Pons (tissue), 1 donor: ENCODE measurements around the gene PRSS27.
"Not testable (repeated sequence)": the region's sequence is repeated elsewhere in the genome, so short reads cannot be mapped to it uniquely, and the experiment has no call there.

ENCODE experiments used
- DNase-seq: peaks from one replicate; pipeline ENCODE4 v3.0.0-alpha.2; 2016; ENCODE audit warnings: low spot score

The PRSS27 gene

GRCh38 chr16:2708290-2708639 is 11.8 kb downstream of the PRSS27 start:
- DNase-seq: no peak

DNA sequence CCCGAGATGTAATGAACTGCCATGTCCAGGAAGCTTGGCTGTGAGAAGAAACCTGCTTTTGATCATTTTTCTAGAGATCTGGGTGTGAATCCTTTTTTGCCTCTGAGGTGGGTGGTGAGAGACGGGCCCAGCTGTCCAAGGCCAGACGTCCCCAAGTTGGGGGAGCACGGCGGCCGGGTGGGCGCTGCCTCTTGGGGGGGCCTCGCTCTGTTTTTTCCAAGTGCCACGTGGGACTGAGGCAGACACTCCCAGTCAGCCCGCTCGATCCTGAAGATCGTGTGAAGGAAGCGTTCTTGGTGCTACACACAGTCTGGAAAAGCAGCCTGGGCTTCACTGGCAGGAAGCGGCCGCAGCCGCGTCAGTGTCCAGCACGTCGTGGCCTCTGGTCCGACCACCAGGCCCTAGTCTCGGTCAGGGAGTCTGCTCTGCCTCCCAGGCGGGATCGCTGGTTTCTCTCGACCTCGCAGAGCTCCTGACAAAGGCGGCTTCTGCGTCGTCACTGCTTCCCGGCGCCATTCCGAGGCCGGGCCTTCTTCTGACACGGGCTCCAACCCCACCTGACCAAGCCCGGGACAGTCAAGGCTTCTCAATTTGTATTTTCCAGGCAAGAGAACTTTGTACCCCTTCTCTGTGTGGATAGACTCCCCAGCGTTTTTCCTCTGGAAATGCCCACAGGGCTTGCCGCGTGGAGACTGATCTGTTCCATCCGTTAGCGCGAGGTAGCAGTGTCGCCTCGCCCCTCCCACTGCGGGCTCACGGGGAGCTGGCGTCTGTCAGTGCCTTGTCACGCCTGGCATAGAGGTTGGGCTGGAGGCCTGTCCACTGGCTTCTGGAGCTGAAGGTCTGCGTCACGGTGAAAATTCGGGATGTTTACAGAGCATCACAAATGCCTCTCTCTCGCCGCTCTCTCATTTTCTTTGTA is 12.4 kb downstream of the PRSS27 start:
- no peak for DNase-seq

DNA sequence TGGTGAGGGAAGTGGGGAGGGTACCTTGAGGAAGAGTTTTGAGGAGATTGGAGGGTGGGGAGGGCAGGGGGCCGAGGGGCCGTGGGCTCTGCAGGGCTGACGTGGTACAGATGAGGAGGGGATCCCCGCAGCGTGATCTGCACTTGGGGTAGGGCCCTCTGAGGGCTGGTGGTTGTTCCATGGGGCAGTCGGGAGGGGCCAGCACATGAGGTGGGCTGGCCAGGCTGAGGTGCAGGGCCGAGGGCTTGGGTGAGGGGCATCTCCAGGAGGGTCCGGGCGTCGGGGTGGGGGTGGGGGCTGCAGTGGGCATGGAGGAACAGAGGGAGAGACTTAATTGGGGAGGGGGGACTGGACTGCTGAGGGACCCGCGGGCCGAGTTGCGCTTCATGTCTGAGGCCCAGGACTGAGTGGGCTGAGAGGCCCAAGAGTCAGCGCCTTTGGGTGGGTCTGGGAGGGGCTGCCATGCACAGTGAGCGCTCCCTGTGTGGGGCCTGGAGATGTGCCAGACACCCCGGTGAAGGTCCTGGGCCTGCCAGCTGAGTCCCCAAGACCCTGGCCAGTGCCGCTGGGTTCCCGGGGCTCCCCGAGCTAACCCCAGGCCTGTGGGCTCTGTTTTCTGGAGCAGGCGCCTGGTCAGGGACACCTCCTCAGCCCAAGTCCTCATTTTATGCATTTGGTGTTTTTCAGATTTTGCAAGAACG is 13.3 kb downstream of the PRSS27 start:
- no peak for DNase-seq

DNA sequence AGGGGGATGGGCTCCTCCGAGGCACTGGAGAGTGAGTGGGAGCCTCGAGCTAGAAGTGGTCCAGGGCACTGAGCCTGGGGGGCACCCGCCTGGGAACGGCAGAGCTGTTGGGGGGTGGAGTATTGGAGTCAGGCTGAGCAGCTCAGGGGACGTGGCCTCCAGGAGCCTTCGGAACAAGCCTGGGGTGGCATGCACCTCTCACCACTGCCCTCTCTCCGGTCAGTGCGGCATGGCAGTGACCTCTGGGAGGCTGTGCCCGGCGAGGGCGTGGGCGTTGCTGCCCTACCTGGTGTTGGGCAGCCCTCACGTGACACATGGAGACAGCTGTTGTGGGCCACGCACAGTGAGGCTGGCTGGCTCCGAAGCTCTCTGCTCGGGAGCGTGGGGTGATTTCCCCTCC is 13.9 kb downstream of the PRSS27 start:
- DNase-seq: no peak

- no peak for DNase-seq
Measured at GRCh38 chr16:2705351-2705750, 14.7 kb downstream of the PRSS27 start.

- DNase-seq: no peak
Measured at GRCh38 chr16:2704983-2705275, 15.1 kb downstream of the PRSS27 start.

DNA sequence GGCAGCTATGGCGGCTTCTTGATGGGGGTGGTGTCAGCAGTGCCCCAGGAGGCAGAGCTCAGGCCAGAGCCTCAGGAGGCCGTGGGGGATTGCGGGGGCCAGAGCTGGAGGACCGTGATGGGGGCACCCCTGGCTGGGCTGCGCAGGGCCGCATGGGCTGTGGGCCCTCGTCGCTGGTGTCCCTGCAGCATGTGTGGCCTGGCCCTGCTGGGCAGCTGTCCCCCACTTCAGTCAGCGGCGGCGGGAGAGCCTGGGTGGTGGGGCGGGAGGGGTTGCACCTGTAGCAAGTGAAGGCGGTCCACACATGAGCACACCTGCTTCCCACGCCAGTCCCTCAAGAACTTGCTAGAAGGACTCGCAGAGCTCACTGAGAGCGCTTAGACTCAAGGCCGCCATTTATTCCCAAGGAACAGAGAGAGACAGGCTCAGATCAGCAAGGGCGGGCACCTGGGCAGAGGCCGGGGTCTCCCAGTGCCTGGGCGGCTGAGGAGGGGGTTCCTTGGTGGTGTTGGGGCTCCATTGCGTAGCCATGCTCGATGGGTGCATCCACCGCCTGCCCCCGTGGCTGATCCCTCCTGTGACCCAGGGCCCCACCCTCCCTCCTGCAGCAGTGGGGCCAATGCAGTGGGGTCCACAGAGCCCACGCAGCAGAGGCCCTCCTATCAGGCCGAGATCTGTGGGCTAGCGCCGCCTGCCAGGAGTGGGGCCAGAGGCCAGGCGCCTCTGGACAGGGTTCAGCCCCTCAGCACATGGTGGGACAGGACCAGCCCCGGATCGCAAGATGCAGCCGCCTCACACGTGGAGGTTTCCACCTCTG is 15.7 kb downstream of the PRSS27 start:
- no peak for DNase-seq

- DNase-seq: no peak
Measured at GRCh38 chr16:2702871-2703745, 16.9 kb downstream of the PRSS27 start.

DNA sequence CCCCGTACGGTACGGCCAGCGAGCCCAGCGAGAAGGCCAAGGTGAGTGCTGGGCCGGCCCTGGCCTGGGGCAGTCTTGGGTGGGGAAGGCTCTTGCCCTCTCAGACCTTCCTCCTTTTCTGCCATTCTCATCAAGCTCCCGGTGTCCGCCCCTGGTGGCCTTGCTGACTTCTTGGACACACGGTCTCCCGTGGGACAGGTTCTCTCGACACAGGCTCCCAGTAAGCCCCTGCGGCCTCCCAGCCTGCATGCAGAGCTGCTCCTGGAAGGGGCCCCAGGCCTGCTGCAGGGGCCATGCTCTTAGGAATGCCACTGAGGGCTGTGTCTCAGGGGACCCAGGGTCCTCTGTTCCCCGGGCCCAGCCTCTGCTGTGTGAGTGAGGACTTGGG is 17.6 kb downstream of the PRSS27 start:
- no peak for DNase-seq

GRCh38 chr16:2701713-2702437 is 18.1 kb downstream of the PRSS27 start:
- DNase-seq: no peak

GRCh38 chr16:2701272-2701671 is 18.8 kb downstream of the PRSS27 start:
- no peak for DNase-seq

GRCh38 chr16:2700786-2701185 is 19.2 kb downstream of the PRSS27 start:
- no peak for DNase-seq

- no peak for DNase-seq
Measured at GRCh38 chr16:2699791-2700600, 20.0 kb downstream of the PRSS27 start.

DNA sequence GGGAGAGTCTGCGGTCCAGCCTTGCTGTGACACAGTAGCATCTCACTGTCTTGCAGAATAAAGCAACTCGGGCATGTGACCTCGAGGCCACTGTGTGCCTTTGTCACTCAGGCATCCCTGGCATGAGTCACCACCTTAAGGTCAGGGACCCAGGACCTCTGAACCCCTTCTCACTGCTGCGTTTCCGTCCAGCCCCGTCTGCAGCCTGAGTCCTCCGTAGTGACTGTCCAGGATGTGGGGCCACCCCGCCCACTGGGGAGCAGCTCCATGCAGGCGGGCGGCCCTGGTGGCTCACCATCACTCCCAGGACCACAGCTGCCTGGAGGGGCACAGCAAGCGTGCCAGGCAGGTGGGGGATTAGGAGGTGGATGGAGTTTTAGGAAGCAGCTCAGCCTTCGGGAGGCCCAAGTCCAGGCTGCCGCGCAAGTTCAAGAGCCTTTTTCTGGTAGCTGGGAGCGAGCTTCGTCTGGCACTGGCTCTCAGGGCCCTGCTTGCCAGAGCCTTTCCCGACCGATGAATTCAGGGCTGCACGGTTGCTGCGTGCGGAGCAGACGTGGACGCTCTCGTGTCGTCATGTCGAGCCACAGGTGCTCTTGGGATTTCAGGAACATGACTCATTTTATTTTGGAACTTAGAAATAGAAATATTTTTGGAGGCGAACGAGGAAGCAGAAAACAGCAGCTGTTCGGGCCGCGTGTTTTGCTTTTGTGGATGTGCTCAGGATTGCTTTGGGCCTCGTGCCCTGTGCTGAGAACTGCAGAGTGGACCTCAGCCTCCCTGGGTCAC is 20.9 kb downstream of the PRSS27 start:
- no peak for DNase-seq

DNA sequence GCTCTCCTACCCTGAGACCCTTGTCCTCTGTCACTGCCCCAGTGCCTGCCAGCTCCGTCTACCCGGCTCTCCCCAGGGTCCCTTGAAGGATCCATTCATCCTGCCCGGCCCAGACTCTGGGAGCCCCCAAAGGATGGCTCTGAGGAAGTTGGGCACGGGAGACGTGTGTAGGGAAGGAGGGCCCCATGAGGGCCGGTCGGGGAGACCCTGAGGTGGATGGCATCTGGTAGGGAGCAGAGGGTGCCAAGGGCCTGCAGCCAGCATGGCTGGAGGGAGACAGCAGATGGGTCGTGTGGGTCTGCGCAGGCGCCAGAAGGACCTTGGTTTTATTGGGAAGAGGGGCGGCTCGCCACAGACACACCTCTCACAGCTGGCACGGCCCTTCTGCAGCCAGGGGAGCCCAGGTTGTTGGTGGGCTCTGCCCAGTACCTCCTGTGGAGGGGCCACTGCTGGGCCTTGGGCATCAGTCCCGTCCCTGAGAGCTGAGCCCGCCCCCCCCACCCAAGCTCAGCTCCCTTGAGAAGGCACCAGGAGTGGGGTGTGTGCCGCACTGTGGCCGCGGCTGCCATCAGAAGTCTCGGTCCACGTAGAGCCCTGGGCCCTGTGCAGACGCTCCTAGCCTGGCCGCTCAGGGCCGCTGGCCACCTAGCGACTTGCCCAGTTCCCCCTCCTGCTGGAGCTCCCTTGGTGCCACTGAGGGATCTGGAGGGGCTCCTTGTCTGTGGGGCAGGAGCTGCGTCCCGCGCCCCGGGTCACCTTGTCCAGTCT is 21.7 kb downstream of the PRSS27 start:
- no peak for DNase-seq

DNA sequence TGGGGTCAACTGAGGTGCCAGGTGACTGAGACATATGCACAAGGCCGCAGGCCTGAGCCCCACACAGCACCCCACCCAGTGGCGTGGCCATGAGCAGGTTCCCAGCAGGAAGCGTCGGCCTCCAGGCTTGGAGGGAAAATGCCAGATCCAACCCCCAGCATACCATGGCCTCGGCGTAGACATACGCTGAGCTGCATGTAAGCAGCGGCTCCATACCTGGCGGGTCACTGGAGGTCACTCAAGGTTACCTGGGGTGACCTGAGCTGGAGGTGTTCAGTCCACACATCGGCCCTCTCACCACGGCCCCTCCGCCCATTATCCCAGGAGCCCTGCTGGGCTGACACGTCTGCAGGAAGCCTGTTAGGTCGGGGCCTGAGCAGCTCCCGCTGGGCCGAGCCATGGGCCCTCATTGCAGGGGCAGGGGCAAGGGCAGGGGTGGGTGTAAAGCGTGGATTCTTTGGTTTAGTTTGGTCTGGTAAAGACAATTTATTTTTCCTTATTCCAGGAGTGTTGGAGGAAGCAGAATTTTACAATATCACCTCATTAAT is 22.5 kb downstream of the PRSS27 start:
- no peak for DNase-seq

GRCh38 chr16:2696601-2697250 is 23.3 kb downstream of the PRSS27 start:
- DNase-seq: not testable (repeated sequence)
